Heart left ventricle (tissue), 13 donors: ENCODE data around the gene EP400.
A peak's percentile ranks its signal among the peaks of the same experiment; 100 is the strongest.

ENCODE experiments used
- POLR2A ChIP-seq, 2 donors: fragments of 450-650 bp; IDR thresholded peaks; one replicate each; pipeline ENCODE4 v1.6.1; 2017; ENCODE audit warnings: antibody characterized with exemption in 2 of 2, mild to moderate bottlenecking in 2 of 2, moderate library complexity in 2 of 2
- TF ChIP-seq, protein P1 (sequence below), 12 donors: fragments of 200-600 bp; sonication (generic) in 4 of 12; IDR thresholded peaks; one replicate each; pipeline versions ENCODE4 v1.5.0 to v1.8.0; 2018 to 2022; ENCODE audit warnings: antibody characterized with exemption in 12 of 12, mild to moderate bottlenecking in 5 of 12
- donor health status: ischemic (EF 13 %, LVEDD 7.1; RV severe dilation, severe dysfunction).
- donor health status: DM: no; HTN: yes; CAD: no.
- donor health status: DM: no; HTN: no; CAD: no.
- donor health status: ischemic (EF 25% LVEDD 6.9; RV normal size, moderate dysfunction).
- donor health status: ischemic (EF 25% LVEDD 5.7; RV mildly dilated, moderate dysfunction).
- donor health status: ischemic (EF 35%, LVEDD 5.7; RV mildly dilated, moderate dysfunction).
- donor health status: nonischemic (EF 11% LVEDD 7.7; RV severe dilation, severe dysfunction).
- donor health status: DM: yes; HTN: yes; CAD: no.
- donor health status: PGD.
- donor health status: ischemic (EF 29% LVEDD 5.4; RV normal size, mild dysfunction).
- donor health status: nonischemic (EF 23%, LVEDD 6.1; RV moderate dilation, normal function).

DNA sequence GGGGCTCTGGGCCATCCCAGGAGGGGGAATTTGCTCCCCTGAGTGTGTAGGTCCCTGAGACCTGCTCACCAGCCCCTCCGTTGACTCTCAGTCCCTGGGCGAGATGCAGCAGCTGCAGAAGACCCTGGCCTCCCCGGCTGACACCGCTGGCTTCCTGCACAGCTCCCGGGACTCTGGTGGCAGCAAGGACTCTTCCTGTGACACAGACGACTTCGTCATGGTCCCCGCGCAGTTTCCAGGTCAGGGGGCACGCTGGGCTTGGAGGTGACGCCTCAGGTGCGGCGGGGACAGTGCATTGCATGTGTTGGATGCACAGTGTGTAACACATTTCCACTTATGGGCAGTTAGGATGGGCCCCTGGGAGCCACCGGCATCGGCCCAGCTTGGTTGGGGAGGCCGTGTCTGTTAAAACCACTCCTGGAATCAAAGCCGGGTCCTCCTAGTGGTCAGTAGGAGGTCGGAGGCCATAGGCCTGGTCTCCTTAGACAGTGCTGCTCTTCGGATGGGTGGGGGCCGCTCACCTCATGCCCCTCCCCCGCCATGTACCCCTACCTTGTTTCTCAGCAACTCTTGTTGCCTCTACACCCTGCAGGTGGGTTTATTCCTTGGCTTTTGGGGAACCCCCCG, 37.8 kb upstream of the EP400 start:
- TF ChIP-seq, protein P1, sequence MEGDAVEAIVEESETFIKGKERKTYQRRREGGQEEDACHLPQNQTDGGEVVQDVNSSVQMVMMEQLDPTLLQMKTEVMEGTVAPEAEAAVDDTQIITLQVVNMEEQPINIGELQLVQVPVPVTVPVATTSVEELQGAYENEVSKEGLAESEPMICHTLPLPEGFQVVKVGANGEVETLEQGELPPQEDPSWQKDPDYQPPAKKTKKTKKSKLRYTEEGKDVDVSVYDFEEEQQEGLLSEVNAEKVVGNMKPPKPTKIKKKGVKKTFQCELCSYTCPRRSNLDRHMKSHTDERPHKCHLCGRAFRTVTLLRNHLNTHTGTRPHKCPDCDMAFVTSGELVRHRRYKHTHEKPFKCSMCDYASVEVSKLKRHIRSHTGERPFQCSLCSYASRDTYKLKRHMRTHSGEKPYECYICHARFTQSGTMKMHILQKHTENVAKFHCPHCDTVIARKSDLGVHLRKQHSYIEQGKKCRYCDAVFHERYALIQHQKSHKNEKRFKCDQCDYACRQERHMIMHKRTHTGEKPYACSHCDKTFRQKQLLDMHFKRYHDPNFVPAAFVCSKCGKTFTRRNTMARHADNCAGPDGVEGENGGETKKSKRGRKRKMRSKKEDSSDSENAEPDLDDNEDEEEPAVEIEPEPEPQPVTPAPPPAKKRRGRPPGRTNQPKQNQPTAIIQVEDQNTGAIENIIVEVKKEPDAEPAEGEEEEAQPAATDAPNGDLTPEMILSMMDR (IDR thresholded peaks at IDR 0.05): peak in 1 of 12 donors; percentile 6
- no peak for TF ChIP-seq POLR2A (IDR thresholded peaks at IDR 0.05)
